T-helper 2 cell treated with Interferon-gamma antibody and Interleukin-4, amounts not matched to agents 5 μg/mL and 100 μg/mL, for 36 hours (primary cell): Measurements from ENCODE around the gene RNASEH2B.
A peak's percentile ranks its signal among the peaks of the same experiment; 100 is the strongest.

Experiments used
- DNase-seq: peaks from one replicate; pipeline ENCODE4 v3.0.0; 2021; ENCODE audit warnings: low spot score
- H3K27ac Mint-ChIP-seq: one replicate; pipeline ENCODE4 v1.8.0; 2021; ENCODE audit warnings: mild to moderate bottlenecking, mixed read lengths
- H3K27me3 Mint-ChIP-seq: one replicate; pipeline ENCODE4 v1.8.0; 2021; ENCODE audit warnings: low read depth, mixed read lengths
- H3K36me3 Mint-ChIP-seq: one replicate; pipeline ENCODE4 v1.8.0; 2021; ENCODE audit warnings: low read depth, mixed read lengths
- H3K4me1 Mint-ChIP-seq: one replicate; pipeline ENCODE4 v1.8.0; 2021; ENCODE audit warnings: low read depth, mixed read lengths
- H3K4me3 Mint-ChIP-seq: one replicate; pipeline ENCODE4 v1.8.0; 2022; ENCODE audit warnings: mild to moderate bottlenecking, moderate library complexity, mixed read lengths
- H3K9me3 Mint-ChIP-seq: one replicate; pipeline ENCODE4 v1.8.0; 2021; ENCODE audit warnings: mixed read lengths

Gene RNASEH2B

GRCh38 chr13:50892210-50892944, 17.2 kb upstream of the RNASEH2B start:
- Mint-ChIP-seq H3K4me1 (peaks cover 48% of the 10 kb centered on the region), H3K4me3 (peak overlapping the region; percentile 85), H3K27me3 (peaks cover 3% of the 10 kb centered on the region), H3K9me3 (peaks cover 20% of the 10 kb centered on the region), H3K36me3 (peaks cover 16% of the 10 kb centered on the region), H3K27ac (peak overlapping the region; percentile 99)
- no peak for DNase-seq

DNA sequence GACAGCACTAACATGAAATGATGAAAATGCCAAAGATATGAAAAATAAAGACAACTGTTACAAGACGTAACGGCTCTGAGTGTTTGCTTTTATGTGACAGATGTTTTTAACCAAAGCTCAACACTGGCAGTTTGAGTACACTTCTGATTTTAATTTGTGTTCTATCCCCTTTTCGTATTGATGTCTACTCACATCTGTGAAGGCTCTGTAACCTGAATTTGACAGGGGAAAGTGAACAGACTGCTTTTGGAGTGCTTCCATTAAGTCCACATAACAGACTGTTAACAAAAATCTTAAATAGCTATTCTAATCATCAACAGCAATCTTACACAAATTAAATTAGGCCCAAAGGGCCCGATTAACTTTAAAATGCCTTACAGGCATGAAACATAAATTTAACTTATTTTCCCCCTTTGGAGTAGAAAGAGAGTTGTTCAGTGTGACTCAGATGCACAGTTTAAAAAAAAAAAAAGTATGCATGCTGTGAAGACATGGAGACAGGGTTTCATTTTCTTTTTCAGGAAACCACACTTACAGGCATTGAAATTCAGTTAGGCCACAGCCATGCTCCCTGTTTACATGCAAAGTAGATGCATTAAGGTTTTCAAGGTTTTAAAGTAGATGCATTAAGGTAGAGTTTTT, 16.3 kb upstream of the RNASEH2B start:
- H3K4me1 Mint-ChIP-seq = peaks cover 48% of the 10 kb centered on the region
- H3K36me3 Mint-ChIP-seq = peaks cover 16% of the 10 kb centered on the region
- peak overlapping the region; percentile 96 for H3K27ac Mint-ChIP-seq
- DNase-seq = peak; percentile 37
- H3K27me3 Mint-ChIP-seq = peaks cover 3% of the 10 kb centered on the region
- H3K4me3 Mint-ChIP-seq = peak overlapping the region; percentile 75
- H3K9me3 Mint-ChIP-seq = peaks cover 20% of the 10 kb centered on the region

DNA sequence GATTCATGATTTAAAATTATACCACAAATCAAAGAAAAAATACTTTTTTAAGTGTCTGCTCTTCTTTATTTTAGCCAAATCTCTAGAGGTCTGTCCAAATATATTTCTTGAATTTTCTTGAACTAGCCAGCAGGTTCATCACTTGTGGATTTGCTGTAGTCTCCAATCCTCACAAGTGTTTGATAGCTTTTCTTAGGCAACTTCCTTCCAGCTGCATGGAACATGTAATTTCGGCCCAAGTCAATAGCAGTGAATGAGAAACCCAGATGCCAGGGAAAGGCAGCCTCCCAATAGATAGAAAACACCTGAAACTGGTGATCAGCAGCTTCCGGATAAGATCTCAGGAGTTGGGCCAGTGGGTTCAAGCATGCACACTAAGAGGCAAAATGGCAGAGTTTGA, 15.6 kb upstream of the RNASEH2B start:
- DNase-seq = no peak
- H3K36me3 Mint-ChIP-seq = peaks cover 16% of the 10 kb centered on the region
- peaks cover 2% of the 10 kb centered on the region for H3K27me3 Mint-ChIP-seq
- peaks cover 47% of the 10 kb centered on the region for H3K4me1 Mint-ChIP-seq
- peaks cover 19% of the 10 kb centered on the region for H3K9me3 Mint-ChIP-seq
- H3K4me3 Mint-ChIP-seq = peak overlapping the region; percentile 75
- H3K27ac Mint-ChIP-seq = peak overlapping the region; percentile 96

- Mint-ChIP-seq H3K4me1 (peaks cover 44% of the 10 kb centered on the region), H3K27ac (peak overlapping the region; percentile 96), H3K36me3 (peaks cover 16% of the 10 kb centered on the region), H3K9me3 (peaks cover 16% of the 10 kb centered on the region), H3K27me3 (no peaks in the 10 kb centered on the region), H3K4me3 (peak overlapping the region; percentile 75)
- no peak for DNase-seq
Observed at GRCh38 chr13:50894504-50894903, 15.1 kb upstream of the RNASEH2B start.

DNA sequence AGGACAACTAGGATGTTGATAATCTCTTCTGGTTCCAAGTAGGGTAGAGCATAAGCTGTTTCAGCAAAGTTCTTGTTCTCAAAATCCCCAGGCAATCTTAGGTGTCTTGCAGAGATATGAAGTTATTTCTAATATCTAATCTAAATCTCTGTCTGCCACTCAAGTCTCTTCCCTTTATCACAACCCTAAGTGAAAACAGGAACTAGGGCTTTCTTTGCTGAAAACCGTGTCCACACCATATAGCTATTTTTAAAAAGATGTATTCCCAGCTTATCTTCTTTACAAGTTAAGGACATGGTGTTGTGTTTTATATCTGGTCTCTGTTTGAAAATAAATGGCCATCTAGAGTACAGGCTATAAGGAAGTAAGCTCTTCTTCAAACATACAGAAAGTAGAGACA, 11.3 kb upstream of the RNASEH2B start:
- Mint-ChIP-seq H3K4me3 (no peak overlapping the region), H3K4me1 (peaks cover 18% of the 10 kb centered on the region), H3K36me3 (peaks cover 16% of the 10 kb centered on the region), H3K27me3 (no peaks in the 10 kb centered on the region), H3K27ac (no peak overlapping the region), H3K9me3 (peaks cover 16% of the 10 kb centered on the region)
- no peak for DNase-seq

DNA sequence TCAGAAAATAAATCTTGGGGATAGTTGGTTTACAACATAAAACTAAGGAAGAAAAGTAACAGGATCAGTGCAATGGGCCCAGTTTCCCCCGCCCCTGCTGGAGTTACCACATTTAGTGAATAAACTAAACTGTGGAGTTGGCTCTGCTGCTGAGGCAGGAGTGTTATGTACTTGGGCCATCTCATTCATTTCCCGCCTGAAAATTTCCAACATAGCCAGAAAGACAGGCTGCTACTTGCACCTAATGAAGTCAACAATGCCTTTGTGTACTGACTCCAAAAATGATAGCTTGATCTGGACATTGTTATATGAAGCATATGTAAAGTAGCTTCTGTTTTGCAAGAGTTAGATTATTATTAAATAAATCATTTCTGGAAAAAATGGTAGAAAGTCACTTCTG, 7.9 kb upstream of the RNASEH2B start:
- no peaks in the 10 kb centered on the region for H3K27me3 Mint-ChIP-seq
- H3K9me3 Mint-ChIP-seq = peaks cover 5% of the 10 kb centered on the region
- no peaks in the 10 kb centered on the region for H3K36me3 Mint-ChIP-seq
- no peak overlapping the region for H3K27ac Mint-ChIP-seq
- no peak for DNase-seq
- H3K4me3 Mint-ChIP-seq = no peak overlapping the region
- peaks cover 3% of the 10 kb centered on the region for H3K4me1 Mint-ChIP-seq

- H3K9me3 Mint-ChIP-seq = no peaks in the 10 kb centered on the region
- H3K27me3 Mint-ChIP-seq = no peaks in the 10 kb centered on the region
- no peak overlapping the region for H3K27ac Mint-ChIP-seq
- peaks cover 14% of the 10 kb centered on the region for H3K4me1 Mint-ChIP-seq
- H3K4me3 Mint-ChIP-seq = no peak overlapping the region
- H3K36me3 Mint-ChIP-seq = peaks cover 2% of the 10 kb centered on the region
- DNase-seq = no peak
Observed at GRCh38 chr13:50905256-50905655, 4.3 kb upstream of the RNASEH2B start.

GRCh38 chr13:50907781-50908180, 1.8 kb upstream of the RNASEH2B start:
- Mint-ChIP-seq H3K27me3 (no peaks in the 10 kb centered on the region), H3K27ac (no peak overlapping the region), H3K4me3 (no peak overlapping the region), H3K4me1 (peaks cover 26% of the 10 kb centered on the region), H3K36me3 (peaks cover 13% of the 10 kb centered on the region), H3K9me3 (no peaks in the 10 kb centered on the region)
- no peak for DNase-seq

DNA sequence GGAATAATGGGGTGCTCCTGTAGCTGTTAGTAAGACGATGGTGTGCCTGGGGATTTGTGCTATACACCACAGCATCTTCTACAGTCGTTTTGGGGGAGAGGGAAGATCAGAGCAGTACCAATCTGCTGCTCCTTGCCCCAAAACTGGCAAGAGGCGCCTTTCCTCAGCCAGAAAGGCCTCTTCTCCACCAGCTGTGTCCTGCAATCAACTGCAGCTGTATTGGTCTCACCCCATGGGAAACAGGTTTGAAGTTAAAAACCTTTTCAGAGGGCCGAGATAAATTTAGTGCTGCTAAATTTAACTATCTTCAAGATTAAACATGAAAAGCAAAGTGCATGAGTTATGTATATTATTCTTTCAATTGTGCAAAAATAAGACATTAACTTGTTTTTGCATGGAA, 1.2 kb upstream of the RNASEH2B start:
- no peak for DNase-seq
- Mint-ChIP-seq H3K9me3 (no peaks in the 10 kb centered on the region), H3K27me3 (no peaks in the 10 kb centered on the region), H3K4me3 (peak overlapping the region; percentile 35), H3K27ac (peak overlapping the region; percentile 55), H3K36me3 (peaks cover 13% of the 10 kb centered on the region), H3K4me1 (peaks cover 30% of the 10 kb centered on the region)

- H3K27me3 Mint-ChIP-seq = no peaks in the 10 kb centered on the region
- peaks cover 16% of the 10 kb centered on the region for H3K36me3 Mint-ChIP-seq
- no peaks in the 10 kb centered on the region for H3K9me3 Mint-ChIP-seq
- no peak for DNase-seq
- peak overlapping the region; percentile 87 for H3K4me3 Mint-ChIP-seq
- H3K4me1 Mint-ChIP-seq = peaks cover 49% of the 10 kb centered on the region
- H3K27ac Mint-ChIP-seq = peak overlapping the region; percentile 89
Observed at GRCh38 chr13:50910485-50910805, 854 bp downstream of the RNASEH2B start.

DNA sequence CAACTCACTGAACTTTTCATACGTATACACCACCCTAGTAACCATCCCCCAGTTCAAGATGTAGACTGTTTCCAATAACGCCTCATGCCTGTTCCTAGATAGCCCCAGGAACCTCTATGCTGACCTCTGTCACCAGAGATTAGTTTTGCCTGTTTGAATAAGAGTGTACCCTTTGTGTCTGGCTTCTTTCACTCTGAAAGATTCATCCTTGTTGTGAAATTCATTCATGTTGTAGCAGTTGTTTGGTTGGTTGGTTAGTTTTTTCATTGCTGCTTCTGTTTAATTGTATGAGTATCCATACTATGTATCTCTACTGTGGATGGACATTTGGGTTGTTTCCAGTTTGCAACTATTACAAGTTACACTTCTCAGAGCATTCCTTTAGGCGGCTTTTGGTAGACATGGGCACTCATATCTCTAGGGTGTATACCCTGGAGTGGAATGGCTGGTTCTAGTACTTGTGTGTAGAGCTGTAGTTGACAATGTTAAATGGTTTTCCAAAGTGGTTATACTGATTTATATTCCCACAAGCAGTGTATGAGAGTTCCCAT, 1.6 kb downstream of the RNASEH2B start:
- Mint-ChIP-seq H3K36me3 (peaks cover 16% of the 10 kb centered on the region), H3K27me3 (no peaks in the 10 kb centered on the region), H3K4me3 (peak overlapping the region; percentile 87), H3K9me3 (no peaks in the 10 kb centered on the region), H3K4me1 (peaks cover 51% of the 10 kb centered on the region), H3K27ac (peak overlapping the region; percentile 89)
- DNase-seq = no peak

DNA sequence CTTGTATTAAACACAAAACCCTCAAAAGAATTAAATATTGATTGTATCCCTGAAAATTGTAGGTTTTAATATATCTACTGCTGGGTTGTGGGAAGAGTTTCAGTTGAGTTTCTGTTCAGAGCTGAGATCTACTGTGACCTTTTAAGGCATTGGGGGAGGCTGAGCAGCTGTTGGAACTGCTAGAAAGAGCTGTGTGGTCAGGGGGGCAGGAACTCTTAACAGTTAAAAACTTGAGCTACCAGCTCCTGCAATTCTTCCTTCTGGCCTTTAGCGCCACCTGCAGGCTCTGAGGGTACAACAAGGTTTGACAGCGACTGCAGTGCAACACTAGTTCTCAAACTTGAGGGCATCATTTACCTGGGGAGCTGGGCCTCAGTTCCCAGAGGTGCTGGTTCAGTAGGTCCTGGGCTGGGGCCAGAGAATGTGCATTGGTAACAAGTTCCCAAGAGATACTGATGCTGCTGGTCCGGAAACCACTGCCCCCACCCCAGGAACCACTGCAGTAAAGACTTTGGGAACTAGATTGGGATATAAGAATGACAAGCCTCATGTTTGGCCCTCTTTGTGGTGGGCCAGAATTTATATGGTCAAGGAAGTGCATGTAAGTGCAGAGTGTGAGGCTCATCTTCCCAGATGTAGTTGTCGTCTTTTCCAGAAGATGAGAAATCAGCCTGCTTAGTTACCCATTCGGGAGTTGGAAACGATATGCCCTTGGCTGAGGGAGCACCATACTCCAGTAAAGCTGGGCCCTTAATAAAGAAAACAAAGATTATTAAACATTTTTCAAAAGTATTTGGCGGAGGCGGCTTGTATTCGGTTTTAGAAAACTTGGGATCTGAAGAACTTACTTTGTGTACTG, 2.6 kb downstream of the RNASEH2B start:
- Mint-ChIP-seq H3K9me3 (no peaks in the 10 kb centered on the region), H3K27ac (peak overlapping the region; percentile 89), H3K36me3 (peaks cover 17% of the 10 kb centered on the region), H3K4me3 (peak overlapping the region; percentile 87), H3K4me1 (peaks cover 60% of the 10 kb centered on the region), H3K27me3 (no peaks in the 10 kb centered on the region)
- peak; percentile 87 for DNase-seq

- Mint-ChIP-seq H3K9me3 (no peaks in the 10 kb centered on the region), H3K27me3 (no peaks in the 10 kb centered on the region), H3K4me1 (peaks cover 62% of the 10 kb centered on the region), H3K27ac (no peak overlapping the region), H3K4me3 (peak overlapping the region; percentile 87), H3K36me3 (peaks cover 18% of the 10 kb centered on the region)
- no peak for DNase-seq
Observed at GRCh38 chr13:50912851-50913250, 3.3 kb downstream of the RNASEH2B start.
